Caco-2 (cell line): ENCODE results near the gene LMAN2. TPM values are rescaled to one million over a fixed set of nuclear protein-coding genes. Genes with fewer than 3 reads are reported as not detected.

Experiments
- BruUV-seq: library from RNA; stranded (reverse); fragments of 400-500 nt; replicated peaks from 2 replicates; lab custom pipeline; 2021; lab: Mats Ljungman, UMichigan
- CTCF ChIA-PET: fragments of 300-600 bp; sonication (Branson Sonifier 250); formaldehyde crosslinking; loops from one replicate; lab custom pipeline; 2022; ENCODE audit warnings: antibody characterized with exemption; lab: Charles Lee
- POLR2A ChIA-PET: fragments of 300-600 bp; sonication (Branson Sonifier 250); formaldehyde crosslinking; loops from one replicate; lab custom pipeline; 2022; ENCODE audit warnings: antibody characterized with exemption; lab: Charles Lee
- DNase-seq, 2 experiments: peaks; one replicate each; pipeline versions ENCODE4 v3.0.0 to v3.0.0-alpha.2; 2020 to 2022
- H3K27me3 ChIP-seq: replicated peaks from 2 replicates; pipeline ENCODE4 v1.6.0; 2011; ENCODE audit warnings: low read length; ENCODE audit not compliant: control insufficient read depth, insufficient read depth
- H3K36me3 ChIP-seq: 2 replicates; pipeline ENCODE4 v1.5.1; 2011; ENCODE audit warnings: low read length; ENCODE audit not compliant: control insufficient read depth, insufficient read depth
- H3K4me1 ChIP-seq: fragments of 250-450 bp; sonication (Bioruptor Pico); 2 replicates; pipeline ENCODE4 v1.5.1; 2020; ENCODE audit warnings: mild to moderate bottlenecking
- H3K4me3 ChIP-seq: 2 replicates; pipeline ENCODE4 v1.5.1; 2011; ENCODE audit warnings: low read depth, mild to moderate bottlenecking, control low read depth, low read length
- H3K9me3 ChIP-seq: fragments of 250-450 bp; sonication (Bioruptor Pico); 2 replicates; pipeline ENCODE4 v1.5.1; 2020; ENCODE audit warnings: mild to moderate bottlenecking, moderate library complexity
- H3K27ac Mint-ChIP-seq: one replicate; pipeline ENCODE4 v1.8.0; 2022; ENCODE audit warnings: mixed read lengths; ENCODE audit not compliant: unreplicated experiment
- H3K27me3 Mint-ChIP-seq: one replicate; pipeline ENCODE4 v1.8.0; 2022; ENCODE audit warnings: mixed read lengths; ENCODE audit not compliant: insufficient read depth, unreplicated experiment
- H3K36me3 Mint-ChIP-seq: one replicate; pipeline ENCODE4 v1.8.0; 2022; ENCODE audit warnings: mild to moderate bottlenecking, mixed read lengths; ENCODE audit not compliant: insufficient read depth, unreplicated experiment
- H3K4me1 Mint-ChIP-seq: one replicate; pipeline ENCODE4 v1.8.0; 2022; ENCODE audit warnings: low read depth, mixed read lengths; ENCODE audit not compliant: unreplicated experiment
- H3K4me3 Mint-ChIP-seq: one replicate; pipeline ENCODE4 v1.8.0; 2022; ENCODE audit warnings: mild to moderate bottlenecking, moderate library complexity, mixed read lengths; ENCODE audit not compliant: unreplicated experiment
- H3K9me3 Mint-ChIP-seq: one replicate; pipeline ENCODE4 v1.8.0; 2022; ENCODE audit warnings: mixed read lengths; ENCODE audit not compliant: unreplicated experiment
- CTCF ChIP-seq, 2 experiments: fragments of 200-600 bp in 1 of 2; IDR thresholded peaks; 1 replicate in 1 of 2; 2 replicates in 1 of 2; pipeline versions ENCODE4 v1.5.1 to v1.8.0; 2011 to 2022; ENCODE audit warnings: antibody characterized with exemption in 1 of 2, control low read depth in 1 of 2, inconsistent platforms in 1 of 2, low read depth in 1 of 2, low read length in 1 of 2, mild to moderate bottlenecking in 1 of 2, moderate library complexity in 1 of 2; ENCODE audit not compliant: insufficient read depth in 1 of 2, severe bottlenecking in 1 of 2, unreplicated experiment in 1 of 2
- intact Hi-C: fragments of 100-400 bp; cut with micrococcal nuclease; formaldehyde crosslinking; loops from one replicate; pipeline ENCODE4 v1.10.0; 2022; ENCODE audit not compliant: unreplicated experiment
- total RNA-seq: library from RNA; stranded (reverse); gene quantifications from 2 replicates; pipeline ENCODE4 v1.2.3, GENCODE V29; 2022

Gene LMAN2
- total RNA-seq, 1 experiment from 2014 or later: 241 TPM

GRCh38 chr5:177325868-177326381 lies 25.5 kb downstream of the LMAN2 start:
- H3K27ac Mint-ChIP-seq: peak overlapping the region; percentile 95
- peak overlapping the region; percentile 2 for H3K4me3 Mint-ChIP-seq
- POLR2A ChIA-PET: no interaction called here
- peaks cover 54% of the 10 kb centered on the region for H3K36me3 Mint-ChIP-seq
- intact Hi-C loops: loop anchor here (1.0 kb wide), 1 partner anchor 13 kb away; no protein-coding TSS in a partner anchor
- no peak for TF ChIP-seq CTCF (IDR thresholded peaks at IDR 0.05; ENCODE audit: insufficient read depth in 1 of 2, low read depth in 1 of 2, low read length in 1 of 2, severe bottlenecking in 1 of 2, unreplicated experiment in 1 of 2)
- peak; percentile 46 to 70 for DNase-seq
- no peaks in the 10 kb centered on the region for H3K27me3 Mint-ChIP-seq
- H3K9me3 ChIP-seq: no peaks in the 10 kb centered on the region
- no peak overlapping the region for H3K4me3 ChIP-seq
- CTCF ChIA-PET: interaction anchor here (0.9 to 2.0 kb wide), 5 partner anchors 10 to 52 kb away, joined by 3 to 15 read pairs (median 3); partner anchors contain the start of gene MXD3
- no peaks in the 10 kb centered on the region for H3K36me3 ChIP-seq
- peaks cover 9% of the 10 kb centered on the region for H3K9me3 Mint-ChIP-seq
- peaks cover 41% of the 10 kb centered on the region for H3K4me1 ChIP-seq
- no peaks in the 10 kb centered on the region for H3K27me3 ChIP-seq
- H3K4me1 Mint-ChIP-seq: peaks cover 33% of the 10 kb centered on the region
- no TSS peak for BruUV-seq

GRCh38 chr5:177320879-177321278 lies 30.6 kb downstream of the LMAN2 start:
- POLR2A ChIA-PET: no interaction called here
- DNase-seq: peak in 1 of 2 experiments; percentile 21
- H3K36me3 ChIP-seq: no peaks in the 10 kb centered on the region; the same call in 1 of the 2 replicates
- BruUV-seq: no TSS peak
- no peak overlapping the region for H3K4me3 ChIP-seq
- H3K27me3 ChIP-seq: no peaks in the 10 kb centered on the region
- H3K9me3 Mint-ChIP-seq: no peaks in the 10 kb centered on the region
- no peak overlapping the region for H3K4me3 Mint-ChIP-seq
- H3K27me3 Mint-ChIP-seq: no peaks in the 10 kb centered on the region
- CTCF ChIA-PET: interaction anchor here (0.8 kb wide), 1 partner anchor 11 kb away, joined by 3 read pairs; no protein-coding TSS in a partner anchor
- intact Hi-C loops: no loop called here
- H3K27ac Mint-ChIP-seq: no peak overlapping the region
- H3K36me3 Mint-ChIP-seq: peaks cover 36% of the 10 kb centered on the region
- no peaks in the 10 kb centered on the region for H3K9me3 ChIP-seq
- H3K4me1 Mint-ChIP-seq: peaks cover 25% of the 10 kb centered on the region
- H3K4me1 ChIP-seq: peaks cover 18% of the 10 kb centered on the region
- TF ChIP-seq CTCF (IDR thresholded peaks at IDR 0.05; ENCODE audit: insufficient read depth in 1 of 2, low read depth in 1 of 2, low read length in 1 of 2, severe bottlenecking in 1 of 2, unreplicated experiment in 1 of 2): no peak

GRCh38 chr5:177319913-177320588 lies 31.4 kb downstream of the LMAN2 start:
- peaks cover 10% of the 10 kb centered on the region for H3K4me1 ChIP-seq
- no peak for DNase-seq
- CTCF ChIA-PET: interaction anchor here (0.5 to 0.8 kb wide), 3 partner anchors 10 to 231 kb away, joined by 3 read pairs; no protein-coding TSS in a partner anchor
- no peaks in the 10 kb centered on the region for H3K9me3 ChIP-seq
- POLR2A ChIA-PET: no interaction called here
- H3K27me3 Mint-ChIP-seq: no peaks in the 10 kb centered on the region
- TF ChIP-seq CTCF (IDR thresholded peaks at IDR 0.05; ENCODE audit: insufficient read depth in 1 of 2, low read depth in 1 of 2, low read length in 1 of 2, severe bottlenecking in 1 of 2, unreplicated experiment in 1 of 2): no peak
- H3K27ac Mint-ChIP-seq: no peak overlapping the region
- no TSS peak for BruUV-seq
- H3K4me1 Mint-ChIP-seq: peaks cover 17% of the 10 kb centered on the region
- H3K4me3 Mint-ChIP-seq: no peak overlapping the region
- no peaks in the 10 kb centered on the region for H3K27me3 ChIP-seq
- no peak overlapping the region for H3K4me3 ChIP-seq
- H3K36me3 Mint-ChIP-seq: peaks cover 35% of the 10 kb centered on the region
- intact Hi-C loops: no loop called here
- H3K36me3 ChIP-seq: no peaks in the 10 kb centered on the region; the same call in 1 of the 2 replicates
- H3K9me3 Mint-ChIP-seq: no peaks in the 10 kb centered on the region
